COR-L47 (cell line): Measurements from ENCODE around the gene MCU.

Source experiments
- DNase-seq: peaks from one replicate; lab custom pipeline; 2025; lab: John Stamatoyannopoulos, UW

Gene MCU

GRCh38 chr10:72846238-72846637 is 154.3 kb downstream of the MCU start:
- no peak for DNase-seq

DNA sequence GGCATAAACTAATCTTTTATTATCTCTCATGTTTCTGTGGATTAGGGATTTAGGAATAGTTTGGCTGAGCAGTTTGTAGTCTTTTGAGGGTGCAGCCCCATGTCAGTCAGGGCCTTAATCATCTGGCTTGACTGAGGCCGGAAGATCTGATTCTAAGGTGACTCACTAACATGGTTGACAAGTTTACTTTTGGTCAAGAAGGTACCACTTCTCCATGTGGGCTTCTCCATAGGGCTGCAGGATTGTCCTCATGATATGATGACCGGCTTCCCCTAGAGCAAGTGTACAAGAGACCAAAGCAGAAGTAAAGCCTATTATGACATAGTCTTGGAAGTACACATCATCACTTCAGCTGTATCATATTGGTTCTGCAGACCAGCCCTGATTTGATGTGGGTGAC is 155.7 kb downstream of the MCU start:
- no peak for DNase-seq

DNA sequence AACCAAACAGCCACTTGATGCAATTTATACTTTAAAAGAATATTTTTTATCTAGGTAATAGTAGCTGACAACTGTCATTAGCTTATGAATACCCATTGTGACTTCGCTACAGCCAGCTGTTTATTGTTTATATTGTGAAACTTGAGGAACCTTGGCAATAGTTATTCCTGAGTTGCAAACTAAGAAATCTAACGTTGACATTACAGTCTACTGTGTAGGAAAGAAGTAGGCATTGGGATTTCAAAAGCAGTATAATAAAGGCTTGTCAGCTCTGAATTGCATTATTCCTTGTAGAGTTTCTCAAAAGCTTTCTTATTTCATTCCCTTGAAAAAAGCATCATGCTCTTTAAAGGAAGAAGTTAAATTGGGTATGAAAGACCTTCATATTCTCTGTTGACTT is 158.9 kb downstream of the MCU start:
- DNase-seq = no peak

GRCh38 chr10:72851509-72851908 is 159.6 kb downstream of the MCU start:
- DNase-seq = no peak

GRCh38 chr10:72852508-72852907 is 160.6 kb downstream of the MCU start:
- no peak for DNase-seq

- DNase-seq = no peak
Measured at GRCh38 chr10:72855129-72855528, 163.2 kb downstream of the MCU start.

GRCh38 chr10:72855790-72856189 is 163.8 kb downstream of the MCU start:
- DNase-seq = no peak

- DNase-seq = no peak
Measured at GRCh38 chr10:72858067-72858466, 166.1 kb downstream of the MCU start.

GRCh38 chr10:72862957-72863356 is 171.0 kb downstream of the MCU start:
- no peak for DNase-seq

GRCh38 chr10:72875250-72876055 is 183.5 kb downstream of the MCU start:
- peak; percentile 3 for DNase-seq

- DNase-seq = no peak
Measured at GRCh38 chr10:72879245-72879644, 187.3 kb downstream of the MCU start.

- DNase-seq = no peak
Measured at GRCh38 chr10:72881291-72881690, 189.3 kb downstream of the MCU start.

DNA sequence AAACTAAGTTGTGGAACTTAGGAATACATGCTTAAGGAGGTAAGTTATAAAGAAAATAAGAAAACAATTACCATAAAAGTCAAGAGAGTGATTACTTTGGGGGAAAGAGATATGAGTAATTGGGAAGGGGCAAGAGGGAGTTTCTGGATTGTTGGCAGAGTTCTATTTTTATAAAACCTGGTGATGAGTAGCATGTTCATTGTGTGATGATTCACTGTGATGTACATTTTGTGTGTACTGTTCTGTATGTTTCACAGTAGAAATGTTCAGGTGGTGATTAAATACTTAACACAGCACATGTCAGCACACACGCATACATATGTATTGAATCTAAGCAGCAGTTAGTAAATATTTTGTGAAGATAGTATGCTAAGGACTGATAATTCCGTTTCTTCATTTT is 191.9 kb downstream of the MCU start:
- DNase-seq = no peak

DNA sequence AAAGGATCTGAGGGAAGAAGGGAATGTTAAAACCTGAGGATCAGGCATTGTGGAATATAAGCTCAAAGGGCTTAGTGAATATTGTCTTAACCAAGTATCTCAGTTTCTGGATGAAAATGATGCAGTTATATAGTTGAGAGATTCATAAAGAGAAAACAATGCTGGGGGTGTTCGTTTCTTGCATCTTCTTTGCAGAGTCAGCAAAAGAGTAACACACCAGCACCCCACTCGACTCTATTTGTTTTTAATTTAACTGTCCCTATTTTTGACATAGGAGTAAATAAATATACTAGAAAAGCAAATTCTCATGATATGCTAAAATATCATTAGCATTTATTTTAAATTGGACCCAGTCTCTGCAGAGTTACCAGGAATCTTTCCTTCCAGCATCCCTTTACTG is 194.0 kb downstream of the MCU start:
- no peak for DNase-seq

DNA sequence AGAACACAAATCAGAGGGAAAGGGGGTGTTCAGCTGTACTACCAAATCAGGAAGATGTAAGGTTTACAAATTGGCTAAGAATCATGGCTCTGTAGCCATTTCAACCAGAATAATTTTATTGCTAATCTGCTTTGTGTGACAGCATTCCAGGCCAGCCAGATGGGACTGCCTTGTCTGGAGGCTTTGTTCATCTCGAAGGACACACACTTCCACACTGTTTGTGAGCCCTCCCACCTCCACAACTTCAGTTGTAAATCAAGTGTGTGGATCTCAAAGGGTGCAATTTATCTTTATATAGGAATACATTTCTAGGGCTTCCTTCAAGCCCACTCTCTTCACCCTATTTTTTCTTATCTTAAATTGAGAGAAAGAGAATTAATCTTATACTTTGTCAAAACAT is 194.7 kb downstream of the MCU start:
- DNase-seq = no peak

- no peak for DNase-seq
Measured at GRCh38 chr10:72887043-72887442, 195.1 kb downstream of the MCU start.

GRCh38 chr10:72888151-72888638 is 196.3 kb downstream of the MCU start:
- no peak for DNase-seq

DNA sequence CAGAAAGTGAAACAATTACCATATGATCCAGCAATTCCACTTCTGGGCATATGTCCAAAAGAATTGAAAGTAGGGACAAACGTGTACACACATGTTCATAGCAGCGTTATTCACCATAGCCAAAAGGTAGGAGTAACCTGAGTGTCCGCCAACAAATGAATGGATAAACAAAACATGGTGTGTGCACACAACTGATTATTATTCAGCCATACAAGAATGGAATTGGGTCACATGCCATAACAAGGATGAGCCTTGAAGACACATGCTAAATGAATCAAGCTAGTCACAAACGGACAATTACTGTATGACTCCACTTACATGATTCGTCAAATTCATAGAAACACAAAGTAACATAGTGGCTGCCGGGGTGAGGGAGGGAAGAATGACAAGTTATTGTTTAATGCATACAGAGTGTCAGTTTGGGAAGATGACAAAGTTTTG is 197.5 kb downstream of the MCU start:
- DNase-seq = peak; percentile 83

DNA sequence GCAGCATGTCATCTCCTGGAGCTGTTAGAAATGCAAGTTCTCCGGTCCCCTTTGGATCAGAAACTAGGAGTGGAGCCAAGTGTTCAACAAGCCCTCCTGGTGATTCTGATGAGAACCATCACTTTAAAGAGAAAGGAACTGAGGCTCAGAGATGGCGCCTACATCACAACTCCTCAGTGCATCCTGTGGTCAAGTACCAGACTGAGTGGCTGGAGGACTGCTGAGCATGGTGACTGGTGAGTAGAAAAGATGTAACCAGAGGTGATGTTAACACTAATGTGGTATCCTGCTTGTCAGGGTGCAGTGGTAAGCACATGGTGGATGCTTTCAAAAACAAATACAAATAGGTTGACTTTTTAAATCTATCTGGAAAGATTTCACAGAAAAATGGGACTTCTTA is 198.1 kb downstream of the MCU start:
- DNase-seq = no peak

GRCh38 chr10:72893136-72893798 is 201.3 kb downstream of the MCU start, which contains the start of gene OIT3:
Gene OIT3 (plus strand): TSS chr10:72893739. CDS start chr10:72893799, 60 bp downstream.
- no peak for DNase-seq

DNA sequence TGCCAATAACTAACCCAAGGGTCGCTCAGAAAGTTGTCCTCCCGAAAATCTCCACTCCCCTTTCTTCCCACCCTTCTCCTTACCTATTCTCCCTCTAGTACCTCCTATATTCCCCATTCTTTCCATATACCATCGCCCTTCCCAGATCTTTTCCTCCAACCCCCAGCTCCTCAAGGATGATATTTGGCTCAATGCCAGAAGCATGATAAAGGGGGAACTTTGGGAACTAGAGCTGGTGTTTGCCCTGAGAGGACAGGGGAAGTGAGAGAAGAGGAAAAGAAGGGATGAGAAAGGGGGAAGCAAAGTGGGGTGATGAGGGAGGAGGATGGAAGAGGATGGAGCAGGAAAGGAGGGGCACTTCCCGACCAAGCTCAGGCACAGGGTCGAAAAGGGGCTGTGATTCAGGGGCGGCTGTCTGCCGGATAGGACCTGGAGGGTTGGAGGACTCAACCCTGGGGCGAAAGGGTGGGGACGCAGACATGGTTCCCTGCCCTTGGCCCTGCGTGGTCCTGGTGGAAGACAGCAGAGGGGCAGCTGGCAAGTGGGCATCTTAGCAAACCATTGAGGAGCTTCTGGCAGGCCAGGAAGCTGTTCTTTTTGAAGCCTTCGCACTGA is 203.4 kb downstream of the MCU start:
- no peak for DNase-seq

- no peak for DNase-seq
Measured at GRCh38 chr10:72898616-72899015, 206.7 kb downstream of the MCU start.

GRCh38 chr10:72899545-72899944 is 207.6 kb downstream of the MCU start:
- DNase-seq = no peak
